ENCODE data around the gene STEAP3.

The STEAP3 gene

GRCh38 chr2:119306196-119306590, 82.6 kb downstream of the STEAP3 start:
- CTCF ChIA-PET = interaction anchor here (7.7 kb wide), 1 partner anchor 16 kb away, joined by 62 read pairs; no protein-coding TSS in a partner anchor
- POLR2A ChIA-PET = no interaction called here
- no peak for TF ChIP-seq CTCF (IDR thresholded peaks at IDR 0.05; ENCODE audit: insufficient read depth, low read length, missing control alignments)
- DNase-seq (ENCODE audit: low read depth, low spot score) = no peak
- H3K4me3 ChIP-seq (ENCODE audit: low read depth, low read length) = no peak overlapping the region

- no peak for TF ChIP-seq CTCF (IDR thresholded peaks at IDR 0.05; ENCODE audit: insufficient read depth, low read length, missing control alignments)
- POLR2A ChIA-PET = no interaction called here
- no peak overlapping the region for H3K4me3 ChIP-seq (ENCODE audit: low read depth, low read length)
- CTCF ChIA-PET = no interaction called here
- no peak for DNase-seq (ENCODE audit: low read depth, low spot score)
Observed at GRCh38 chr2:119307419-119308140, 83.9 kb downstream of the STEAP3 start.

DNA sequence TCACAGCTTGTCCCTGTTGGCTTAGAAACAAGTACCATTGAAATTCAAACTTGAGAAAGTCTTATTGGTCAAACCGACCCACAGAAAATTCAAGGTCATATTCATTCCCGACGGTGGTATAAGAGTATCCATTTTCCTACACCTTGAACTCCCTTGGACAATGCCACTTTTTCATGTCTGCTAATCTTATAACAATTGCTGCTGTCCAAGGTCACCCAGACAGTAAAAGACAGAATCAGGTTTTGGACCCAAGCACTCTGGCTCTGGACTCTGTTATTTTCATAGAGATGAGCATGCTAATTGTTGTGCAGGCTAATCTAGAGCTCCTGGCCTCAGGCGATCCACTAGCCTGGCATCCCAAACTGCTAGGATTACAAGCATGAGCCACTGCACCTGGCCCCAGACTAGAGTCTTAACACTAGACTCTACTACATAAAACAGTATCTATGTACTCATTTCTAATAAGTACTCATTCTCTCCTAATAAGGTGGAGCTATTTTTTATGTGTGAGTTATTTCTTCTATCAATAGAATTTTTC, 85.2 kb downstream of the STEAP3 start:
- CTCF ChIA-PET = interaction anchor here (0.9 to 3.4 kb wide), 4 partner anchors 10 to 427 kb away, joined by 4 to 18 read pairs (median 6); no protein-coding TSS in a partner anchor
- DNase-seq (ENCODE audit: low read depth, low spot score) = no peak
- POLR2A ChIA-PET = no interaction called here
- no peak for TF ChIP-seq CTCF (IDR thresholded peaks at IDR 0.05; ENCODE audit: insufficient read depth, low read length, missing control alignments)
- no peak overlapping the region for H3K4me3 ChIP-seq (ENCODE audit: low read depth, low read length)

DNA sequence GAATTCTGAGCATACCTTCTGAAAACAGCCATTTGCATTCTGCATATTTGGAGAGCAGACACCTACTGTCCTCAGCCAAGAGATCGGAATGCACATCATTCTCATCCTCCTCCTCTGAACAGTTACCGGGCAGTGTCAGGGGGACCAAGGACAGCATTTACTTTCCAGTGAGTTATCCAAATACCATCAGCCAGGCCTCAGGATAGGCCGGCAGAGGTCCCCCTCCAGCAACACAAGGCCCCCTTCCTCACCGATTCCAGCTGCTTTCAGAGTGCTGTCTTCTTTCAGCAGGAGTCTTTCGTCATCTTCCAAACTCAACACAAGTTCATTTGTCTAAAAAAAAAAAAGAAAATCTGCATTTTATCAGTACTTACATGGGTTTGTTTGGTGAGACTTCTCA, 87.7 kb downstream of the STEAP3 start:
- POLR2A ChIA-PET = no interaction called here

DNA sequence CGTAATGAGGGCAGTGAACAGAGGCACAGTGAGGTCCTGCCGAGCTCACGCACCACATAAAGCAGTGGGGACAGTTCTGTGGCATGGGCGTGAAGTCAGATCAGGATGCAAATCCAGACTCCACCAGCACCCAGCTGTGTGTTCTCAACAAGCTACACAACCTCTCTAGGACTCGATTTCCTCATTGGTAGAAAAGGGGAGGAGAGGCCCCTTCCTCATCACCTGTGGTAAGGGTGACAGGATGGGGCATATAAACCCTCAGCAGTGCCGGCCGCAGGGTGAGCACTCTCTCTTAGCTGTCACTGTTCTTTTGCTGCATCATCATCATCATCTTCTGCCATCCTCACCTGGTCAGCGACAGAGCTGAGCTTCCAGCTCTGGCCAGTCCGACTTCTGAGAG, 88.2 kb downstream of the STEAP3 start:
- CTCF ChIA-PET = interaction anchor here (1.1 to 1.4 kb wide), 3 partner anchors 11 to 94 kb away, joined by 4 to 7 read pairs (median 5); no protein-coding TSS in a partner anchor
- no peak for DNase-seq (ENCODE audit: low read depth, low spot score)
- no peak overlapping the region for H3K4me3 ChIP-seq (ENCODE audit: low read depth, low read length)
- no peak for TF ChIP-seq CTCF (IDR thresholded peaks at IDR 0.05; ENCODE audit: insufficient read depth, low read length, missing control alignments)
- POLR2A ChIA-PET = no interaction called here

More for the DNA sequence above, 87.7 kb downstream of the STEAP3 start:
- no peak for TF ChIP-seq CTCF (IDR thresholded peaks at IDR 0.05; ENCODE audit: insufficient read depth, low read length, missing control alignments)
- CTCF ChIA-PET = interaction anchor here (1.4 to 3.4 kb wide), 3 partner anchors 21 to 430 kb away, joined by 4 to 18 read pairs (median 7); no protein-coding TSS in a partner anchor
- DNase-seq (ENCODE audit: low read depth, low spot score) = no peak
- H3K4me3 ChIP-seq (ENCODE audit: low read depth, low read length) = no peak overlapping the region

Data from AG04449 (cell line).